Stimulated activated memory B cell treated with anti-CD40 and anti-IgM and Interleukin-4, amounts not matched to agents 10 μg/mL and 1 μg/mL and 100 μg/mL, for 72 hours (primary cell): Measurements from ENCODE around the gene ERCC5.
A peak's percentile ranks its signal among the peaks of the same experiment; 100 is the strongest.

Experiments
- ATAC-seq: fragments of 150-1000 bp; cut with Tn5 transposase; 2 replicates; pipeline ENCODE4 v1.10.0; 2021
- H3K27ac Mint-ChIP-seq: one replicate; pipeline ENCODE4 v1.8.0; 2022; ENCODE audit warnings: mild to moderate bottlenecking, mixed read lengths
- H3K27me3 Mint-ChIP-seq: one replicate; pipeline ENCODE4 v1.8.0; 2022; ENCODE audit warnings: mixed read lengths
- H3K36me3 Mint-ChIP-seq: one replicate; pipeline ENCODE4 v1.8.0; 2022; ENCODE audit warnings: mixed read lengths
- H3K4me1 Mint-ChIP-seq: one replicate; pipeline ENCODE4 v1.8.0; 2022; ENCODE audit warnings: mixed read lengths
- H3K4me3 Mint-ChIP-seq: one replicate; pipeline ENCODE4 v1.8.0; 2022; ENCODE audit warnings: mild to moderate bottlenecking, moderate library complexity, mixed read lengths
- H3K9me3 Mint-ChIP-seq: one replicate; pipeline ENCODE4 v1.8.0; 2022; ENCODE audit warnings: mixed read lengths

Gene ERCC5

GRCh38 chr13:102825921-102826706 lies 19.7 kb upstream of the ERCC5 start:
- no peak for ATAC-seq
- no peaks in the 10 kb centered on the region for H3K27me3 Mint-ChIP-seq
- no peak overlapping the region for H3K27ac Mint-ChIP-seq
- peaks cover 22% of the 10 kb centered on the region for H3K36me3 Mint-ChIP-seq
- no peaks in the 10 kb centered on the region for H3K9me3 Mint-ChIP-seq
- no peak overlapping the region for H3K4me3 Mint-ChIP-seq
- no peaks in the 10 kb centered on the region for H3K4me1 Mint-ChIP-seq

- peaks cover 17% of the 10 kb centered on the region for H3K36me3 Mint-ChIP-seq
- no peaks in the 10 kb centered on the region for H3K9me3 Mint-ChIP-seq
- no peaks in the 10 kb centered on the region for H3K4me1 Mint-ChIP-seq
- no peak overlapping the region for H3K4me3 Mint-ChIP-seq
- H3K27me3 Mint-ChIP-seq, result no peaks in the 10 kb centered on the region
- no peak for ATAC-seq
- H3K27ac Mint-ChIP-seq, result no peak overlapping the region
Observed at GRCh38 chr13:102830646-102831045, 15.2 kb upstream of the ERCC5 start.

GRCh38 chr13:102836471-102836870 lies 9.4 kb upstream of the ERCC5 start:
- Mint-ChIP-seq H3K4me3 (no peak overlapping the region), H3K9me3 (no peaks in the 10 kb centered on the region), H3K27ac (no peak overlapping the region), H3K4me1 (no peaks in the 10 kb centered on the region), H3K36me3 (peaks cover 32% of the 10 kb centered on the region), H3K27me3 (no peaks in the 10 kb centered on the region)
- ATAC-seq, result no peak

GRCh38 chr13:102838273-102838672 lies 7.6 kb upstream of the ERCC5 start:
- Mint-ChIP-seq H3K27ac (no peak overlapping the region), H3K27me3 (no peaks in the 10 kb centered on the region), H3K4me3 (no peak overlapping the region)

GRCh38 chr13:102838982-102839381 lies 6.8 kb upstream of the ERCC5 start:
- no peaks in the 10 kb centered on the region for H3K9me3 Mint-ChIP-seq
- H3K4me1 Mint-ChIP-seq, result no peaks in the 10 kb centered on the region
- H3K36me3 Mint-ChIP-seq, result peaks cover 27% of the 10 kb centered on the region
- ATAC-seq, result no peak
- no peaks in the 10 kb centered on the region for H3K27me3 Mint-ChIP-seq
- no peak overlapping the region for H3K4me3 Mint-ChIP-seq
- no peak overlapping the region for H3K27ac Mint-ChIP-seq

More at GRCh38 chr13:102838273-102838672, 7.6 kb upstream of the ERCC5 start:
- Mint-ChIP-seq H3K9me3 (no peaks in the 10 kb centered on the region), H3K4me1 (no peaks in the 10 kb centered on the region), H3K36me3 (peaks cover 27% of the 10 kb centered on the region)
- no peak for ATAC-seq

GRCh38 chr13:102839462-102839861 lies 6.4 kb upstream of the ERCC5 start:
- Mint-ChIP-seq H3K27ac (no peak overlapping the region), H3K4me1 (peaks cover under 1% of the 10 kb centered on the region), H3K9me3 (no peaks in the 10 kb centered on the region), H3K36me3 (peaks cover 25% of the 10 kb centered on the region), H3K4me3 (no peak overlapping the region), H3K27me3 (no peaks in the 10 kb centered on the region)
- no peak for ATAC-seq

- peak overlapping the region; percentile 99 for H3K27ac Mint-ChIP-seq
- H3K9me3 Mint-ChIP-seq, result no peaks in the 10 kb centered on the region
- ATAC-seq, result peak; percentile 29
- H3K4me1 Mint-ChIP-seq, result peaks cover 25% of the 10 kb centered on the region
- peak overlapping the region; percentile 92 for H3K4me3 Mint-ChIP-seq
- H3K27me3 Mint-ChIP-seq, result no peaks in the 10 kb centered on the region
- H3K36me3 Mint-ChIP-seq, result peaks cover 5% of the 10 kb centered on the region
Observed at GRCh38 chr13:102845289-102845629, 573 bp upstream of the ERCC5 start.

GRCh38 chr13:102846261-102847015 lies 606 bp downstream of the ERCC5 start:
- H3K9me3 Mint-ChIP-seq, result no peaks in the 10 kb centered on the region
- peak; percentile 79 for ATAC-seq
- H3K27ac Mint-ChIP-seq, result peak overlapping the region; percentile 99
- H3K4me1 Mint-ChIP-seq, result peaks cover 32% of the 10 kb centered on the region
- H3K36me3 Mint-ChIP-seq, result peaks cover 10% of the 10 kb centered on the region
- peak overlapping the region; percentile 92 for H3K4me3 Mint-ChIP-seq
- no peaks in the 10 kb centered on the region for H3K27me3 Mint-ChIP-seq

GRCh38 chr13:102847272-102848234 lies 1.7 kb downstream of the ERCC5 start:
- Mint-ChIP-seq H3K27ac (peak overlapping the region; percentile 99), H3K9me3 (no peaks in the 10 kb centered on the region), H3K36me3 (peaks cover 10% of the 10 kb centered on the region), H3K4me3 (peak overlapping the region; percentile 92), H3K27me3 (no peaks in the 10 kb centered on the region), H3K4me1 (peaks cover 32% of the 10 kb centered on the region)
- no peak for ATAC-seq

GRCh38 chr13:102848956-102849355 lies 3.1 kb downstream of the ERCC5 start:
- no peaks in the 10 kb centered on the region for H3K9me3 Mint-ChIP-seq
- peaks cover 32% of the 10 kb centered on the region for H3K4me1 Mint-ChIP-seq
- H3K36me3 Mint-ChIP-seq, result peaks cover 16% of the 10 kb centered on the region
- no peak overlapping the region for H3K27ac Mint-ChIP-seq
- no peak overlapping the region for H3K4me3 Mint-ChIP-seq
- ATAC-seq, result no peak
- H3K27me3 Mint-ChIP-seq, result no peaks in the 10 kb centered on the region

GRCh38 chr13:102852556-102852955 lies 6.7 kb downstream of the ERCC5 start:
- Mint-ChIP-seq H3K27me3 (no peaks in the 10 kb centered on the region), H3K27ac (no peak overlapping the region), H3K36me3 (peaks cover 43% of the 10 kb centered on the region), H3K4me1 (peaks cover 22% of the 10 kb centered on the region), H3K9me3 (no peaks in the 10 kb centered on the region), H3K4me3 (no peak overlapping the region)
- no peak for ATAC-seq

- Mint-ChIP-seq H3K9me3 (no peaks in the 10 kb centered on the region), H3K27me3 (no peaks in the 10 kb centered on the region), H3K4me1 (peaks cover 18% of the 10 kb centered on the region)
Observed at GRCh38 chr13:102854675-102855074, 8.8 kb downstream of the ERCC5 start.

GRCh38 chr13:102856557-102856956 lies 10.7 kb downstream of the ERCC5 start:
- H3K4me3 Mint-ChIP-seq, result no peak overlapping the region
- H3K9me3 Mint-ChIP-seq, result no peaks in the 10 kb centered on the region
- no peaks in the 10 kb centered on the region for H3K27me3 Mint-ChIP-seq
- H3K36me3 Mint-ChIP-seq, result peaks cover 58% of the 10 kb centered on the region
- ATAC-seq, result no peak
- H3K4me1 Mint-ChIP-seq, result peaks cover 7% of the 10 kb centered on the region
- H3K27ac Mint-ChIP-seq, result no peak overlapping the region

More at GRCh38 chr13:102854675-102855074, 8.8 kb downstream of the ERCC5 start:
- Mint-ChIP-seq H3K4me3 (no peak overlapping the region), H3K36me3 (peaks cover 61% of the 10 kb centered on the region), H3K27ac (no peak overlapping the region)
- ATAC-seq, result no peak

- H3K36me3 Mint-ChIP-seq, result peaks cover 77% of the 10 kb centered on the region
- H3K4me3 Mint-ChIP-seq, result no peak overlapping the region
- H3K9me3 Mint-ChIP-seq, result no peaks in the 10 kb centered on the region
- H3K27ac Mint-ChIP-seq, result no peak overlapping the region
- ATAC-seq, result no peak
- no peaks in the 10 kb centered on the region for H3K27me3 Mint-ChIP-seq
- H3K4me1 Mint-ChIP-seq, result peaks cover 16% of the 10 kb centered on the region
Observed at GRCh38 chr13:102862624-102863210, 16.9 kb downstream of the ERCC5 start.

- ATAC-seq, result no peak
- no peaks in the 10 kb centered on the region for H3K27me3 Mint-ChIP-seq
- no peak overlapping the region for H3K4me3 Mint-ChIP-seq
- H3K9me3 Mint-ChIP-seq, result no peaks in the 10 kb centered on the region
- H3K27ac Mint-ChIP-seq, result no peak overlapping the region
- peaks cover 16% of the 10 kb centered on the region for H3K4me1 Mint-ChIP-seq
- peaks cover 72% of the 10 kb centered on the region for H3K36me3 Mint-ChIP-seq
Observed at GRCh38 chr13:102863590-102863989, 17.8 kb downstream of the ERCC5 start.
